WTC11 (cell line): ENCODE data around the gene FLT1. TPM values are rescaled to one million over a fixed set of nuclear protein-coding genes. Genes with fewer than 3 reads are reported as not detected.

Source experiments
- ATAC-seq: fragments of 200-7000 bp; cut with Tn5 transposase; 2 replicates; pipeline ENCODE4 v1.10.0; 2021; ENCODE audit warnings: mild to moderate bottlenecking, moderate library complexity
- CTCF ChIA-PET: fragments of 300-600 bp; sonication (Branson Sonifier 250); formaldehyde crosslinking; loops from one replicate; lab custom pipeline; 2021; ENCODE audit warnings: antibody characterized with exemption; lab: Charles Lee
- POLR2A ChIA-PET: fragments of 350-600 bp; sonication (Branson Sonifier 250); formaldehyde crosslinking; loops from one replicate; lab custom pipeline; 2021; ENCODE audit warnings: antibody characterized with exemption; lab: Charles Lee
- DNase-seq: peaks from one replicate; pipeline ENCODE4 v3.0.0; 2021; ENCODE audit warnings: low spot score
- H3K27ac Mint-ChIP-seq: 2 replicates; pipeline ENCODE4 v1.8.0; 2021; ENCODE audit warnings: mixed read lengths
- H3K27me3 Mint-ChIP-seq: 2 replicates; pipeline ENCODE4 v1.8.0; 2021; ENCODE audit warnings: low read depth, mild to moderate bottlenecking, moderate library complexity, mixed read lengths
- H3K36me3 Mint-ChIP-seq: 2 replicates; pipeline ENCODE4 v1.8.0; 2021; ENCODE audit warnings: mixed read lengths
- H3K4me1 Mint-ChIP-seq: 2 replicates; pipeline ENCODE4 v1.8.0; 2022; ENCODE audit warnings: mixed read lengths
- H3K4me3 Mint-ChIP-seq: 2 replicates; pipeline ENCODE4 v1.8.0; 2021; ENCODE audit warnings: mild to moderate bottlenecking, moderate library complexity, mixed read lengths
- H3K9me3 Mint-ChIP-seq: 2 replicates; pipeline ENCODE4 v1.8.0; 2021; ENCODE audit warnings: mixed read lengths
- AFF4 ChIP-seq: sonication (generic); formaldehyde crosslinking; IDR thresholded peaks from 2 replicates; pipeline ENCODE4 v1.8.1; 2023; ENCODE audit warnings: mild to moderate bottlenecking, missing genetic modification reagents, borderline replicate concordance
- E2F1 ChIP-seq: sonication (generic); formaldehyde crosslinking; IDR thresholded peaks from 2 replicates; pipeline ENCODE4 v1.8.0; 2022; ENCODE audit warnings: mild to moderate bottlenecking, missing genetic modification reagents
- ESRRA ChIP-seq: sonication (generic); formaldehyde crosslinking; IDR thresholded peaks from 2 replicates; pipeline ENCODE4 v1.8.1; 2022; ENCODE audit warnings: mild to moderate bottlenecking, missing genetic modification reagents, borderline replicate concordance
- FOXK1 ChIP-seq: sonication (generic); formaldehyde crosslinking; IDR thresholded peaks from 2 replicates; pipeline ENCODE4 v1.8.0; 2022; ENCODE audit warnings: mild to moderate bottlenecking, moderate library complexity, missing genetic modification reagents
- FOXP1 ChIP-seq: sonication (generic); formaldehyde crosslinking; IDR thresholded peaks from 2 replicates; pipeline ENCODE4 v1.8.0; 2022; ENCODE audit warnings: missing genetic modification reagents, mild to moderate bottlenecking, moderate library complexity, borderline replicate concordance
- GABPB1 ChIP-seq: sonication (generic); formaldehyde crosslinking; IDR thresholded peaks from 2 replicates; pipeline ENCODE4 v1.8.1; 2023; ENCODE audit warnings: mild to moderate bottlenecking, missing genetic modification reagents
- GRHL2 ChIP-seq: fragments of 250-450 bp; sonication (Bioruptor Pico); IDR thresholded peaks from 2 replicates; pipeline ENCODE4 v1.8.0; 2022; ENCODE audit warnings: mild to moderate bottlenecking, moderate library complexity; ENCODE audit not compliant: insufficient replicate concordance, severe bottlenecking
- IRF1 ChIP-seq: sonication (generic); formaldehyde crosslinking; IDR thresholded peaks from 2 replicates; pipeline ENCODE4 v1.8.0; 2023; ENCODE audit warnings: missing genetic modification reagents
- IRF2 ChIP-seq: sonication (generic); formaldehyde crosslinking; IDR thresholded peaks from 2 replicates; pipeline ENCODE4 v1.8.0; 2022; ENCODE audit warnings: low read depth, missing genetic modification reagents, borderline replicate concordance
- NFATC4 ChIP-seq: fragments of 250-450 bp; sonication (Bioruptor Pico); IDR thresholded peaks from 2 replicates; pipeline ENCODE4 v1.9.0; 2021; ENCODE audit warnings: mild to moderate bottlenecking
- NFE2L1 ChIP-seq: sonication (generic); formaldehyde crosslinking; IDR thresholded peaks from 2 replicates; pipeline ENCODE4 v1.8.1; 2023; ENCODE audit warnings: missing genetic modification reagents
- NR1H2 ChIP-seq: sonication (generic); formaldehyde crosslinking; IDR thresholded peaks from 2 replicates; pipeline ENCODE4 v1.9.0; 2021; ENCODE audit warnings: mild to moderate bottlenecking, moderate library complexity, missing genetic modification reagents
- NR2C2 ChIP-seq: sonication (generic); formaldehyde crosslinking; IDR thresholded peaks from 2 replicates; pipeline ENCODE4 v1.8.0; 2022; ENCODE audit warnings: mild to moderate bottlenecking, missing genetic modification reagents
- NR3C1 ChIP-seq: sonication (generic); formaldehyde crosslinking; conservative IDR thresholded peaks from 2 replicates; pipeline ENCODE4 v1.8.1; 2023; ENCODE audit warnings: low read depth, mild to moderate bottlenecking, missing genetic modification reagents
- PREB ChIP-seq: sonication (generic); formaldehyde crosslinking; IDR thresholded peaks from 2 replicates; pipeline ENCODE4 v1.8.1; 2022; ENCODE audit warnings: mild to moderate bottlenecking, missing genetic modification reagents, moderate library complexity, borderline replicate concordance
- SP1 ChIP-seq: sonication (generic); formaldehyde crosslinking; conservative IDR thresholded peaks from 2 replicates; pipeline ENCODE4 v1.8.1; 2022; ENCODE audit warnings: missing genetic modification reagents
- TCF7 ChIP-seq: sonication (generic); formaldehyde crosslinking; IDR thresholded peaks from 2 replicates; pipeline ENCODE4 v1.8.0; 2022; ENCODE audit warnings: mild to moderate bottlenecking, low read depth, missing genetic modification reagents, moderate library complexity
- TEAD4 ChIP-seq: sonication (generic); formaldehyde crosslinking; IDR thresholded peaks from 2 replicates; pipeline ENCODE4 v1.8.0; 2022; ENCODE audit warnings: mild to moderate bottlenecking, missing genetic modification reagents
- TP53 ChIP-seq: sonication (generic); formaldehyde crosslinking; IDR thresholded peaks from 2 replicates; pipeline ENCODE4 v1.8.1; 2023; ENCODE audit warnings: mild to moderate bottlenecking, missing genetic modification reagents
- USF1 ChIP-seq: sonication (generic); formaldehyde crosslinking; IDR thresholded peaks from 2 replicates; pipeline ENCODE4 v1.8.0; 2022; ENCODE audit warnings: mild to moderate bottlenecking, missing genetic modification reagents
- ZMAT4 ChIP-seq: fragments of 250-450 bp; sonication (Bioruptor Pico); IDR thresholded peaks from 2 replicates; pipeline ENCODE4 v1.9.0; 2021; ENCODE audit warnings: mild to moderate bottlenecking
- ZNF512 ChIP-seq: sonication (generic); formaldehyde crosslinking; IDR thresholded peaks from 2 replicates; pipeline ENCODE4 v1.8.1; 2022; ENCODE audit warnings: missing genetic modification reagents, borderline replicate concordance
- ZNF671 ChIP-seq: fragments of 250-450 bp; sonication (Bioruptor Pico); IDR thresholded peaks from 2 replicates; pipeline ENCODE4 v1.8.0; 2021; ENCODE audit warnings: mild to moderate bottlenecking
- total RNA-seq: library from RNA; stranded (reverse); gene quantifications from 3 replicates; pipeline ENCODE4 v1.2.3, GENCODE V29; 2021

The FLT1 gene
- total RNA-seq, 1 experiment from 2014 or later, result 66.3 TPM

- TF ChIP-seq FOXK1 (CRISPR knock-in tag), result no peak
- TF ChIP-seq E2F1, result no peak
- no peak for TF ChIP-seq TP53 (CRISPR knock-in tag)
- no peak for TF ChIP-seq PREB (CRISPR knock-in tag)
- TF ChIP-seq TEAD4 (CRISPR knock-in tag), result no peak
- no peak for TF ChIP-seq IRF2 (CRISPR knock-in tag)
- TF ChIP-seq FOXP1, result no peak
These were observed 226.1 kb downstream of the FLT1 start (continued) for GRCh38 chr13:28268800-28269223.

- Mint-ChIP-seq H3K9me3 (no peaks in the 10 kb centered on the region), H3K27ac (no peak overlapping the region; the same call in 1 of the 2 replicates)
These were observed 227.4 kb downstream of the FLT1 start for GRCh38 chr13:28267497-28267896.

GRCh38 chr13:28258417-28258816, 236.5 kb downstream of the FLT1 start:
- ATAC-seq (no peak), DNase-seq (no peak)
- H3K9me3 Mint-ChIP-seq, result peaks cover 4% of the 10 kb centered on the region; the same call in 1 of the 2 replicates
- H3K27ac Mint-ChIP-seq, result no peak overlapping the region
- H3K4me3 Mint-ChIP-seq, result no peak overlapping the region
- peaks cover 26% of the 10 kb centered on the region for H3K4me1 Mint-ChIP-seq
- ChIA-PET CTCF (no interaction called here), POLR2A (no interaction called here)
- no peaks in the 10 kb centered on the region for H3K27me3 Mint-ChIP-seq
- H3K36me3 Mint-ChIP-seq, result peaks cover 31% of the 10 kb centered on the region
- TF ChIP-seq SP1 (CRISPR knock-in tag), result no peak
- TF ChIP-seq NFE2L1 (CRISPR knock-in tag), result no peak
- TF ChIP-seq ESRRA (CRISPR knock-in tag), result no peak
- TF ChIP-seq TCF7 (CRISPR knock-in tag), result no peak
- no peak for TF ChIP-seq IRF1
- no peak for TF ChIP-seq USF1
- no peak for TF ChIP-seq NFATC4 (CRISPR knock-in tag)
- no peak for TF ChIP-seq NR3C1 (CRISPR knock-in tag)
- no peak for TF ChIP-seq GRHL2 (CRISPR knock-in tag)
- TF ChIP-seq ZNF512 (CRISPR knock-in tag), result no peak
- no peak for TF ChIP-seq TEAD4 (CRISPR knock-in tag)

More at GRCh38 chr13:28267497-28267896, 227.4 kb downstream of the FLT1 start:
- Mint-ChIP-seq H3K36me3 (peaks cover 25% of the 10 kb centered on the region), H3K4me1 (no peaks in the 10 kb centered on the region), H3K4me3 (no peak overlapping the region), H3K27me3 (no peaks in the 10 kb centered on the region)
- DNase-seq (no peak), ATAC-seq (no peak)
- TF ChIP-seq GABPB1 (CRISPR knock-in tag), result no peak
- no peak for TF ChIP-seq ZMAT4 (CRISPR knock-in tag)
- no peak for TF ChIP-seq GRHL2 (CRISPR knock-in tag)
- no peak for TF ChIP-seq NR2C2 (CRISPR knock-in tag)
- no peak for TF ChIP-seq AFF4
- TF ChIP-seq NR1H2 (CRISPR knock-in tag), result no peak
- no peak for TF ChIP-seq ZNF671 (CRISPR knock-in tag)
- CTCF ChIA-PET, result no interaction called here
- POLR2A ChIA-PET, result no interaction called here
